Aortic smooth muscle cell (primary cell): Measurements from ENCODE around the gene FAM72B. TPM values are rescaled to one million over a fixed set of nuclear protein-coding genes. Genes with fewer than 3 reads are reported as not detected.

ENCODE experiments used
- total RNA-seq: library from RNA; depleted of rRNA; stranded (reverse); fragments of >200 nt; gene quantifications from 2 replicates; pipeline ENCODE4 v1.2.3, GENCODE V29; 2014

The FAM72B gene
- 1.9 and 3.3 TPM in 2 replicates for total RNA-seq

GRCh38 chr1:121184290-121185127 is at the start of gene FAM72B, which contains the start of gene SRGAP2C:
FAM72B (minus strand) TSS chr1:121184340; CDS start chr1:121183489, 851 bp downstream.
SRGAP2C (plus strand) TSS chr1:121184975; CDS start chr1:121187447, 2,472 bp downstream.

Other genes starting within 250 kb of the FAM72B start
- 17.6 and 24.8 TPM in 2 replicates for gene SRGAP2C, start 635 bp upstream of the FAM72B start, total RNA-seq